Mucosa of descending colon (tissue), 3 donors: ENCODE data around the gene RAB22A. TPM values are rescaled to one million over a fixed set of nuclear protein-coding genes. Genes with fewer than 3 reads are reported as not detected.

Experiments
- ATAC-seq: fragments of 200-7000 bp; cut with Tn5 transposase; one replicate; pipeline ENCODE4 v1.9.1; 2020; ENCODE audit warnings: mild to moderate bottlenecking, moderate library complexity
- DNase-seq, 3 donors: peaks; one replicate each; pipeline ENCODE4 v3.0.0-alpha.2; 2020
- H3K36me3 ChIP-seq: fragments of 200-600 bp; one replicate; pipeline ENCODE4 v1.8.0; 2021; ENCODE audit warnings: low read depth, mild to moderate bottlenecking
- H3K4me1 ChIP-seq: fragments of 200-600 bp; one replicate; pipeline ENCODE4 v1.8.0; 2021; ENCODE audit warnings: low read depth, mild to moderate bottlenecking
- H3K4me3 ChIP-seq: fragments of 200-600 bp; one replicate; pipeline ENCODE4 v1.8.0; 2021; ENCODE audit warnings: mild to moderate bottlenecking
- H3K9me3 ChIP-seq: fragments of 200-600 bp; one replicate; pipeline ENCODE4 v1.8.0; 2021; ENCODE audit warnings: mild to moderate bottlenecking
- intact Hi-C, 2 donors: fragments of 100-400 bp; cut with DNase I in 1 of 2; cut with micrococcal nuclease in 1 of 2; formaldehyde crosslinking; loops; one replicate each; pipeline versions ENCODE4 v1.11.0 to v1.11.1; 2022; cut with DNase I, micrococcal nuclease
- total RNA-seq, 3 donors: library from RNA; stranded (reverse); fragmentation: NEBNext Ultra II Directional in 2 of 3; extraction: Animal tissue kit (Norgen Biotek cat#: 25700) in 2 of 3; gene quantifications; one replicate each; pipeline versions ENCODE4 v1.2.1 to v1.2.4, GENCODE V29; 2021 to 2023
- TF ChIP-seq, protein P1 (sequence below): fragments of 200-600 bp; IDR thresholded peaks from one replicate; pipeline ENCODE4 v1.8.0; 2022; ENCODE audit warnings: antibody characterized with exemption, mild to moderate bottlenecking
- donor health status: DM: no; HTN: no; CAD: no; lungs with moderate emphysema.
- donor health status: DM: no; HTN: no; CAD: no.
- donor health status: DM: no; HTN: yes; CAD: no.

Gene RAB22A
- total RNA-seq, 3 donors from 2014 or later, result 20.2 to 27.3 (median 21.0) TPM

DNA sequence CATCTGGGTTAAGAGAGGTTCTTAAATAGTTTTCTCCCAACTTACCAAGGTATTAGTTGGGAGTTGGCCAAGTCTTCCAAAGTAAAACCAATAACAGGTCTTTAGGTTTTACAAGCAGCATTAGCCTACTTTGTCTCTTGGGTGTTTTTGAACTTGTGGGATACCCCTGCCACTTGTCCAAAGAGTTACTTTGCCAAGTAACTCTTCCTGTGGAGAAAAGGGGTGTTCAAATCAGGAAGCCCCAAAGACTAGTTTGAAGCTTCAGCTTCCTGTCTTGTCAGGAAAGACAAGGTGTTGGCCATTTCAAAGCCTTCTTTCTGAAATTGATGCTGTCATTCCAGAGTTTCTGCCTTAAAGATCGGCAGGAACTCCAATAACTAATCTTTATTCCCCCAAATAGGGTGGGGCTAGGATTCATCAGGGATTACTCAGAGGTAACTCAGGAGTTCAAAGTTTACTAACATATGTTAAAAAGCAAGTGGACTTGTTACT is 822 bp downstream of the RAB22A start:
- no peak for DNase-seq
- Histone ChIP-seq H3K36me3 (no peaks in the 10 kb centered on the region), H3K9me3 (no peaks in the 10 kb centered on the region), H3K4me3 (peak overlapping the region; percentile 92), H3K4me1 (peaks cover 25% of the 10 kb centered on the region)
- intact Hi-C loops, result no loop called here
- TF ChIP-seq, protein P1, sequence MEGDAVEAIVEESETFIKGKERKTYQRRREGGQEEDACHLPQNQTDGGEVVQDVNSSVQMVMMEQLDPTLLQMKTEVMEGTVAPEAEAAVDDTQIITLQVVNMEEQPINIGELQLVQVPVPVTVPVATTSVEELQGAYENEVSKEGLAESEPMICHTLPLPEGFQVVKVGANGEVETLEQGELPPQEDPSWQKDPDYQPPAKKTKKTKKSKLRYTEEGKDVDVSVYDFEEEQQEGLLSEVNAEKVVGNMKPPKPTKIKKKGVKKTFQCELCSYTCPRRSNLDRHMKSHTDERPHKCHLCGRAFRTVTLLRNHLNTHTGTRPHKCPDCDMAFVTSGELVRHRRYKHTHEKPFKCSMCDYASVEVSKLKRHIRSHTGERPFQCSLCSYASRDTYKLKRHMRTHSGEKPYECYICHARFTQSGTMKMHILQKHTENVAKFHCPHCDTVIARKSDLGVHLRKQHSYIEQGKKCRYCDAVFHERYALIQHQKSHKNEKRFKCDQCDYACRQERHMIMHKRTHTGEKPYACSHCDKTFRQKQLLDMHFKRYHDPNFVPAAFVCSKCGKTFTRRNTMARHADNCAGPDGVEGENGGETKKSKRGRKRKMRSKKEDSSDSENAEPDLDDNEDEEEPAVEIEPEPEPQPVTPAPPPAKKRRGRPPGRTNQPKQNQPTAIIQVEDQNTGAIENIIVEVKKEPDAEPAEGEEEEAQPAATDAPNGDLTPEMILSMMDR, result no peak
- ATAC-seq, result peak; percentile 4

GRCh38 chr20:58312836-58313235 is 3.3 kb downstream of the RAB22A start:
- ATAC-seq (no peak), DNase-seq (no peak)
- Histone ChIP-seq H3K4me3 (no peak overlapping the region), H3K4me1 (peaks cover 11% of the 10 kb centered on the region), H3K9me3 (no peaks in the 10 kb centered on the region), H3K36me3 (peaks cover 2% of the 10 kb centered on the region)
- TF ChIP-seq, protein P1, result no peak
- intact Hi-C loops, result no loop called here

DNA sequence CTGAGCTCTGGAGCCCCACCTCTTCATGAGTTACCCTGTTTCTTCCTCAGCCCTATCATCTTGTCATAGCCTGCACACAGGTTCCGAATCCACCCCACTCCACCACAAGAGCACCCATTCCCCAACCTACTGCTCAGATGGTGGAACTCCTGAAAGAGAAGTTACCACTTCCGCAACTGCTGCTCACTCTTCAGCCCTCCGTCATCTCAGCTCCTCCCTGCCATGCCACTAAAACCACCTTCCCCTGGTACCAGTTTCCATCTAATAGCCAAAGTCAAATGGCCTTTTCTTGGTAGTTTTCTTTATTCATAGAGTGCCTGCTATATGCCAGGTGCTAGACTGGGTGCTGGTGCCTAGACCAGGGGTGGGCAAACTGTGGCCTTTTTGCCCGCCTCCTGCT is 3.9 kb downstream of the RAB22A start:
- ATAC-seq, result no peak
- TF ChIP-seq, protein P1, result no peak
- no peak for DNase-seq
- Histone ChIP-seq H3K4me1 (peaks cover 8% of the 10 kb centered on the region), H3K4me3 (no peak overlapping the region), H3K9me3 (no peaks in the 10 kb centered on the region), H3K36me3 (peaks cover 5% of the 10 kb centered on the region)
- intact Hi-C loops, result no loop called here

DNA sequence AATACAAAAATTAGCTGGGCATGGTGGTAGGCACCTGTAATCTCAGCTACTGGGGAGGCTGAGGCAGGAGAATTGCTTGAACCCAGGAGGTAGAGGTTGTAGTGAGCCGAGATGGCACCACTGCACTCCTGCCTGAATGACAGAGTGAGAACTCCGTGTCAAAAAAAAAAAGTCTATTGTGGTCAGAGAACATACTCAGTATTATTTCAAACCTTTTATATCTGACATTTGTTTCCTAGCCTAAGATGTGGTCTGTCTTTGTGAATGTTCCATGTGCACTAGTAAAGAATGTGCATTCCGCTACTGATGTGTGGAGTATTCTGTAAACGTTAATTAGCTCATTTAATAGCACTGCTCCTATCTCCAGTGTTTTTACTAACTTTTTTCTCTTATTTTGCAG is 11.7 kb downstream of the RAB22A start:
- H3K36me3 ChIP-seq, result peaks cover 5% of the 10 kb centered on the region
- no peaks in the 10 kb centered on the region for H3K9me3 ChIP-seq
- H3K4me1 ChIP-seq, result no peaks in the 10 kb centered on the region
- TF ChIP-seq, protein P1, result no peak
- intact Hi-C loops, result no loop called here
- no peak overlapping the region for H3K4me3 ChIP-seq
- no peak for DNase-seq
- ATAC-seq, result no peak

GRCh38 chr20:58322083-58322482 is 12.6 kb downstream of the RAB22A start:
- intact Hi-C loops, result no loop called here
- H3K4me1 ChIP-seq, result no peaks in the 10 kb centered on the region
- ATAC-seq (no peak), DNase-seq (no peak)
- no peak overlapping the region for H3K4me3 ChIP-seq
- TF ChIP-seq, protein P1, result no peak
- H3K9me3 ChIP-seq, result no peaks in the 10 kb centered on the region
- H3K36me3 ChIP-seq, result peaks cover 5% of the 10 kb centered on the region

- no peak for DNase-seq
- H3K4me3 ChIP-seq, result no peak overlapping the region
- TF ChIP-seq, protein P1, result no peak
- intact Hi-C loops, result no loop called here
- ATAC-seq, result no peak
- H3K9me3 ChIP-seq, result no peaks in the 10 kb centered on the region
- no peaks in the 10 kb centered on the region for H3K36me3 ChIP-seq
- H3K4me1 ChIP-seq, result no peaks in the 10 kb centered on the region
Observed at GRCh38 chr20:58325912-58326311, 16.4 kb downstream of the RAB22A start.
